CD4-positive, alpha-beta T cell (primary cell): ENCODE results near the gene KLHDC7A. TPM values are rescaled to one million over a fixed set of nuclear protein-coding genes. Genes with fewer than 3 reads are reported as not detected.

Experiments used
- ATAC-seq: fragments of 200-7000 bp; cut with Tn5 transposase; one replicate; pipeline ENCODE4 v1.10.0; 2022; ENCODE audit warnings: mild to moderate bottlenecking; ENCODE audit not compliant: poor library complexity
- CTCF ChIA-PET: fragments of 350-600 bp; sonication (Branson Sonifier 250); formaldehyde crosslinking; loops from one replicate; lab custom pipeline; 2021; ENCODE audit warnings: antibody characterized with exemption, inconsistent platforms; lab: Charles Lee
- POLR2A ChIA-PET: fragments of 350-600 bp; sonication (Branson Sonifier 250); formaldehyde crosslinking; loops from one replicate; lab custom pipeline; 2021; ENCODE audit warnings: antibody characterized with exemption, inconsistent platforms; lab: Charles Lee
- DNase-seq, 14 experiments: peaks; one replicate each; pipeline ENCODE4 v3.0.0-alpha.2; 2013 to 2020; ENCODE audit warnings: mixed read lengths in 2 of 14
- H3K27ac ChIP-seq, 2 donors: one replicate each; pipeline versions ENCODE4 v1.5.1 to v1.7.0; 2013; ENCODE audit warnings: low read length in 2 of 2, low read depth in 1 of 2, mild to moderate bottlenecking in 1 of 2
- H3K27me3 ChIP-seq, 2 experiments: 1 replicate in 1 of 2; 2 replicates in 1 of 2; pipeline versions ENCODE4 v1.6.1 to v1.7.0; 2013; ENCODE audit warnings: low read length in 2 of 2, control low read depth in 1 of 2, mild to moderate bottlenecking in 1 of 2, moderate library complexity in 1 of 2; ENCODE audit not compliant: insufficient read depth in 2 of 2, control insufficient read depth in 1 of 2
- H3K36me3 ChIP-seq: one replicate; pipeline ENCODE4 v1.6.1; 2013; ENCODE audit warnings: low read length, control low read depth; ENCODE audit not compliant: insufficient read depth
- H3K4me1 ChIP-seq: one replicate; pipeline ENCODE4 v1.6.1; 2013; ENCODE audit warnings: low read length, control low read depth; ENCODE audit not compliant: insufficient read depth
- H3K4me3 ChIP-seq: one replicate; pipeline ENCODE4 v1.5.1; 2013; ENCODE audit warnings: mild to moderate bottlenecking, low read length, moderate library complexity
- H3K9me3 ChIP-seq, 2 experiments: 1 replicate in 1 of 2; 2 replicates in 1 of 2; pipeline versions ENCODE4 v1.6.1 to v1.7.0; 2013; ENCODE audit warnings: low read length in 2 of 2, mild to moderate bottlenecking in 2 of 2, control low read depth in 1 of 2, moderate library complexity in 1 of 2; ENCODE audit not compliant: control insufficient read depth in 1 of 2, insufficient read depth in 1 of 2
- H3K27ac Mint-ChIP-seq: one replicate; pipeline ENCODE4 v1.8.0; 2020; ENCODE audit warnings: mixed read lengths
- H3K27me3 Mint-ChIP-seq: one replicate; pipeline ENCODE4 v1.8.0; 2021; ENCODE audit warnings: mixed read lengths
- H3K36me3 Mint-ChIP-seq: one replicate; pipeline ENCODE4 v1.8.0; 2021; ENCODE audit warnings: low read depth, mixed read lengths
- H3K4me1 Mint-ChIP-seq: one replicate; pipeline ENCODE4 v1.8.0; 2021; ENCODE audit warnings: low read depth, mixed read lengths
- H3K4me3 Mint-ChIP-seq: one replicate; pipeline ENCODE4 v1.8.0; 2020; ENCODE audit warnings: mild to moderate bottlenecking, mixed read lengths
- H3K9me3 Mint-ChIP-seq: one replicate; pipeline ENCODE4 v1.8.0; 2020; ENCODE audit warnings: mixed read lengths
- CTCF ChIP-seq: fragments of 200-600 bp; IDR thresholded peaks from one replicate; pipeline ENCODE4 v1.8.0; 2022; ENCODE audit warnings: antibody characterized with exemption, mild to moderate bottlenecking
- intact Hi-C, 2 experiments: fragments of 100-400 bp; cut with DNase I in 1 of 2; cut with micrococcal nuclease in 1 of 2; formaldehyde crosslinking; loops; one replicate each; pipeline versions ENCODE4 v1.15.1 to v1.9.0; 2023 to 2025; cut with DNase I, micrococcal nuclease
- total RNA-seq, 174 experiments: library from RNA in 2 of 174; stranded (reverse) in 2 of 174; gene quantifications; one replicate each; pipeline ENCODE4 v1.2.3 and lab custom pipeline; 2021 to 2026

Gene KLHDC7A
- total RNA-seq, 2 experiments from 2014 or later, result not detected

GRCh38 chr1:18533259-18533658 is 52.5 kb downstream of the KLHDC7A start:
- Mint-ChIP-seq H3K4me3 (no peak overlapping the region), H3K36me3 (no peaks in the 10 kb centered on the region), H3K27me3 (peaks cover 54% of the 10 kb centered on the region), H3K9me3 (no peaks in the 10 kb centered on the region), H3K27ac (no peak overlapping the region), H3K4me1 (no peaks in the 10 kb centered on the region)
- no peak for TF ChIP-seq CTCF
- ChIA-PET CTCF (no interaction called here), POLR2A (no interaction called here)
- H3K9me3 ChIP-seq, result no peaks in the 10 kb centered on the region
- peaks cover 6 to 15% of the 10 kb centered on the region in 2 experiments for H3K27me3 ChIP-seq
- no peaks in the 10 kb centered on the region for H3K36me3 ChIP-seq
- H3K4me1 ChIP-seq, result no peaks in the 10 kb centered on the region
- H3K4me3 ChIP-seq, result no peak overlapping the region
- intact Hi-C loops, result no loop called here
- DNase-seq, result no peak
- ATAC-seq, result no peak
- no peak overlapping the region for H3K27ac ChIP-seq

- H3K9me3 Mint-ChIP-seq, result no peaks in the 10 kb centered on the region
- Histone ChIP-seq H3K27me3 (peaks cover 7 to 15% of the 10 kb centered on the region in 2 experiments), H3K36me3 (no peaks in the 10 kb centered on the region), H3K9me3 (no peaks in the 10 kb centered on the region), H3K4me1 (no peaks in the 10 kb centered on the region), H3K27ac (no peak overlapping the region), H3K4me3 (no peak overlapping the region)
- H3K27ac Mint-ChIP-seq, result no peak overlapping the region
- CTCF ChIA-PET, result no interaction called here
- intact Hi-C loops, result no loop called here
- peaks cover 53% of the 10 kb centered on the region for H3K27me3 Mint-ChIP-seq
- TF ChIP-seq CTCF, result no peak
- POLR2A ChIA-PET, result no interaction called here
- no peaks in the 10 kb centered on the region for H3K4me1 Mint-ChIP-seq
- no peaks in the 10 kb centered on the region for H3K36me3 Mint-ChIP-seq
- ATAC-seq (no peak), DNase-seq (no peak)
- H3K4me3 Mint-ChIP-seq, result no peak overlapping the region
Observed at GRCh38 chr1:18534810-18535205, 54.1 kb downstream of the KLHDC7A start.

Other genes with a start within 250 kb of the KLHDC7A start
- gene PAX7, start 149.9 kb downstream of the KLHDC7A start, total RNA-seq, result not detected